Right lobe of liver (tissue), 4 donors: ENCODE measurements around the gene MYOG.

Experiments used
- CTCF ChIP-seq, 4 donors: fragments of 200-600 bp in 3 of 4; fragments of 450-650 bp in 1 of 4; IDR thresholded peaks; one replicate each; pipeline versions ENCODE4 v1.5.1 to v1.8.0; 2016 to 2022; ENCODE audit warnings: antibody characterized with exemption in 4 of 4, mild to moderate bottlenecking in 2 of 4
- POLR2A ChIP-seq: fragments of 450-650 bp; IDR thresholded peaks from one replicate; pipeline ENCODE4 v1.6.1; 2017; ENCODE audit warnings: antibody characterized with exemption, mild to moderate bottlenecking
- donor health status: DM: no; HTN: no; CAD: no.
- donor health status: DM: no; HTN: no; CAD: no.
- donor health status: DM: no; HTN: yes; CAD: no.

DNA sequence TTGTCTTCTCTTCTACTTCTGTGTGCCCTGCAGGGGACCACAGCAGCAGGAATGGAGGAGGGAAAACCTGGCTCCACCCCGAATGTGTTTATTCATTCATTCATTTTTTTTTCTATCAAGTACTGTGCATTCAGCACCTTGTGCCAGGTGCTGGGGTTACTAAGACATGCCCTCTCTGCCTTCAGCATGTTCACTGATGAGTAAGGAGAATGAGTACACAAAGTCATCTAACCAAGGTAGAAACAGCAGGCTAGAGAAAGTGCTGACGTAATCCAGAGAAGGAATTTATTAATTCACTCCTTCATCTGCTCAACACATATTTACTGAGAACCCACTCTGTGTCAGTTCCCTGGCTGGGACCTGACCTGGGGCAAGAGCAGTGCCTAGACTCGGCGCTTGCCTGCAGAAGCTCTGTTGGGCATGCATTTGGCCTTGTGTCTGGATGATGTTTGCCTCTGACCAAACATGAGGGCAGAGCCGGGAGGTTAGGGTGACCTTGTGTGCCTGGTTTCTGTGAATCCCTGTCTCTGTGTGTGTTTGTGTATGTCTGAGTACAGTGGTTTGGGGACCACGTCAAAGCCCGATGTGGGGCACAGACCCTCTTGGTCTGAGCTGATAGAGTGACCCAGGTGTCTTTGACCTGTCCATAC, 3.3 kb upstream of the MYOG start:
- TF ChIP-seq CTCF (IDR thresholded peaks at IDR 0.05) (no peak), POLR2A (no peak)
